SU-DHL-6 (cell line): Measurements from ENCODE around the gene ZNF609.

Experiments used
- EZH2phosphoT487 ChIP-seq: fragments of 200-600 bp; sonication (generic), shearing (Covaris generic); conservative IDR thresholded peaks from 2 replicates; pipeline ENCODE4 v1.6.1; 2018; ENCODE audit warnings: mild to moderate bottlenecking, antibody characterized with exemption, low read length, moderate library complexity, mixed read lengths
- TF ChIP-seq, protein P1 (sequence below): fragments of 200-600 bp; sonication (generic); IDR thresholded peaks from one replicate; pipeline ENCODE4 v1.5.1; 2017; ENCODE audit warnings: antibody characterized with exemption, mild to moderate bottlenecking, low read length, moderate library complexity; ENCODE audit not compliant: insufficient read depth, poor library complexity, severe bottlenecking

GRCh38 chr15:64611085-64611725 lies 150.8 kb downstream of the ZNF609 start:
- TF ChIP-seq, protein P1, sequence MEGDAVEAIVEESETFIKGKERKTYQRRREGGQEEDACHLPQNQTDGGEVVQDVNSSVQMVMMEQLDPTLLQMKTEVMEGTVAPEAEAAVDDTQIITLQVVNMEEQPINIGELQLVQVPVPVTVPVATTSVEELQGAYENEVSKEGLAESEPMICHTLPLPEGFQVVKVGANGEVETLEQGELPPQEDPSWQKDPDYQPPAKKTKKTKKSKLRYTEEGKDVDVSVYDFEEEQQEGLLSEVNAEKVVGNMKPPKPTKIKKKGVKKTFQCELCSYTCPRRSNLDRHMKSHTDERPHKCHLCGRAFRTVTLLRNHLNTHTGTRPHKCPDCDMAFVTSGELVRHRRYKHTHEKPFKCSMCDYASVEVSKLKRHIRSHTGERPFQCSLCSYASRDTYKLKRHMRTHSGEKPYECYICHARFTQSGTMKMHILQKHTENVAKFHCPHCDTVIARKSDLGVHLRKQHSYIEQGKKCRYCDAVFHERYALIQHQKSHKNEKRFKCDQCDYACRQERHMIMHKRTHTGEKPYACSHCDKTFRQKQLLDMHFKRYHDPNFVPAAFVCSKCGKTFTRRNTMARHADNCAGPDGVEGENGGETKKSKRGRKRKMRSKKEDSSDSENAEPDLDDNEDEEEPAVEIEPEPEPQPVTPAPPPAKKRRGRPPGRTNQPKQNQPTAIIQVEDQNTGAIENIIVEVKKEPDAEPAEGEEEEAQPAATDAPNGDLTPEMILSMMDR, result no peak
- no peak for TF ChIP-seq EZH2phosphoT487
